Measurements from ENCODE around the gene PP2D1.

Gene PP2D1

DNA sequence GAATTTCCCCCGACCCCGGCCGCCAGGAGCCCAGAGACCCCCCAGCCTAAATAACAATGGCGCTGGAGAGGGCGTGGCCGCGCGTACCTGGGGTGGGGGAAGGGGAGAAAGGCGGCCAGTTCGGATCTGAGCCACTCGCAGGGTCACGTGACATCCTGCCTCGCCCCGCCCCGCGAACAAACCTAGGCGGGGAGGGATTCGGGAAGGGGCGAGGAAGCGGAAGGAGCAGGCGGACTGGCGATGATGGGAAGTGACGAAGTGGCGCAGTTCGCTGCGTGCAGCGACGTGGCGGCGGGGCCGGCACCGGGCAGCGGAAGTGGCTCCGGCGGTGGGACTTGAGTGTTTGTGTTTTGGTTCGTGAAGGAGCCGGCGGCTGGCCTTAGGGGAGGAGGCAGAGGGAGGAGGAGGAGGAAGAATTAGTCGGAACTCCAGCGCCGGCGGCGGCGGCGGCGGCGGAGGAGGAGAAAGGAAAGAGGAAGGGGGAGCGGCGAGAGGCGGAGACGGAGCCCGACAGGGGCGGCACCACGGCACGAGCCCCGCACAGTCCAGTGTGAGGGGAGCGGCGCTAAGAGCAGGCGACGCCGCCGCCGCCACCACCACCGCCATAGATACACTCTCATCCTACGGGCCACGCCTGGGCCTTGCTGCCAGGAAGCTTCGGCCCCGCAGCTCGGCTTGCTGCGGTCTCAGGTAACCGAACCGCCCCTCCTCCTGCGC lies 65.1 kb downstream of the PP2D1 start, which contains the start of gene RAB5A:
Gene RAB5A, plus strand, starts transcription at position 266 of the 717 bp plus-strand sequence. CDS start 3,802 bp downstream, outside the sequence.
- H3K4me1 ChIP-seq, result peaks cover 15 to 48% (median 26%) of the 10 kb centered on the region in 10 experiments
- H3K4me2 ChIP-seq, result peak within 1 kb of the TSS; percentile 70 to 95 (median 86)
- H3K9me3 ChIP-seq (replicated peaks in 1 of 11), result peaks cover 0 to 3% (median 0%) of the 10 kb centered on the region in 11 experiments; a peak in 2 of 22 replicates
- no peak for TF ChIP-seq Cebpa-rat (IDR thresholded peaks at IDR 0.05)
- peaks cover 13 to 28% (median 17%) of the 10 kb centered on the region in 11 experiments for H3K36me3 ChIP-seq
- peak within 1 kb of the TSS; percentile 95 to 100 (median 98) for H3K4me3 ChIP-seq
- peak within 1 kb of the TSS; percentile 83 to 99 (median 91) for H3K27ac ChIP-seq
- no peaks in the 10 kb centered on the region for H3K27me3 ChIP-seq
- peaks cover 10 to 46% (median 35%) of the 10 kb centered on the region in 11 experiments; a peak in 18 of 22 replicates for H4K20me1 ChIP-seq
- H3K9ac ChIP-seq, result peak within 1 kb of the TSS; percentile 88 to 99 (median 91)

DNA sequence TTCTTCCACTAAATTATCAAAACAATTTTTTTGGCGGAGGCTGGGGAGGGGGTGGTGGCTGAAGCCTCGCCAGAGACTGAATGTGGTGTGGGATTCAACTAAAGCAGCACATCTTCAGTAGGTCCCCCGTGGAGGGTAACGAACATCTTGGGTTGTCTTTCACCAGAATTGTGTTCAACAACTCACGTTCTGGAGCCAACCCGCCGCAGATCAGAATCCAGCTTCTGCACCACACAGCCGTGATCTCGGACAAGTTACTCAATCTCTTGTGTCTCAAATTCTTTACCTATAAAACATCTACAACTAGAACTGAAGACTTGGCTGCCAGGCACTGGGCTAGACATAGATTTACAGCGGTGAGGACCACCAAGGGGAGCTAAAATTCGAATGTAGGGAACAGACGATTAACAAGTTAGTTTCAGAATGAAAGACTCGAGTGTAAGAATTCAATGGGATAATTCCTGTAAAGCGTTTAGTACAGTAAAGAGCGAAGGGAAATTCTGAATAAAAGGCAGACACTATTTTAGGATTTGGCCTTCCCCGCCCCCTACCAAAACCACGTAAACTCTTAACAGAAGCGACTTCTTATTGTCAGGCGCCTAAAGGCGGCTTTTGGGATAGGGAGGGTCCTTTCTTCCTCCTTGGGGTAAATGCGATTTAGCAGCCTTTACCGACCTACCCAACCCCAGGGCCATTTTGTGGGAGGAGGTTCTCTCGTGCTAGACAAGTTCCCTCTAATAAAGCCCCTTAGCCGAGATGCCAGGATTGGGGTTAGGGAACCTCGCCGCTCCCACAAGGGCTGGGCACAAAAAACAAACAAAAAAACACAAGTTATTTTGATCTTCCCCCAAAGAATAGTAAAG lies 65.9 kb downstream of the PP2D1 start:
- Histone ChIP-seq H3K4me2 (peak overlapping the region; percentile 59 to 88 (median 79)), H3K4me3 (peak overlapping the region; percentile 95 to 100 (median 98)), H3K9ac (peak overlapping the region; percentile 88 to 99 (median 91)), H4K20me1 (peaks cover 10 to 38% (median 28%) of the 10 kb centered on the region in 11 experiments; a peak in 18 of 22 replicates), H3K9me3 (replicated peaks in 1 of 11) (peaks cover 0 to 3% (median 0%) of the 10 kb centered on the region in 11 experiments; a peak in 2 of 22 replicates), H3K27me3 (no peaks in the 10 kb centered on the region), H3K27ac (peak overlapping the region; percentile 83 to 99 (median 91)), H3K4me1 (peaks cover 15 to 40% (median 25%) of the 10 kb centered on the region in 10 experiments), H3K36me3 (peaks cover 6 to 20% (median 10%) of the 10 kb centered on the region in 11 experiments; a peak in 16 of 22 replicates)
- no peak for TF ChIP-seq Cebpa-rat (IDR thresholded peaks at IDR 0.05)

DNA sequence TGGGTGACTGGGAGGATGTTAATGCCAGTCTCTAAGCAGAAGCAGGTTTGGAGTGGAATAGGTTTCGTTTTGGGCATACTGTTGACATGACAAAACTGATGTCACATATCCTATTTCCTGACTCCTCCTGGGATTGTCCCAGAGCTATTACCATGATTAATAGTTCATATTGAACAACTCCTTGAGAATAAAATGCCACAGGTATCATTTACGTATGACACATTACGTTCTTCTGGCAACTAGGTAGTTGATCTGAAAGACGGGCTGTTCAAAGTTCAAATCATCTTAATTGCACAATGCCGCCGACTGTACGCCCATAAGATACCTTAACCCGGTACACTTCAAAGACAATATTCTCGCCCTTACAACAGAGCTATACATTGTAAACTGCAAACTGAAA lies 66.5 kb downstream of the PP2D1 start:
- peaks cover 15 to 33% (median 25%) of the 10 kb centered on the region in 10 experiments for H3K4me1 ChIP-seq
- H3K27ac ChIP-seq, result no peak overlapping the region
- no peak overlapping the region for H3K9ac ChIP-seq
- peaks cover 10 to 33% (median 21%) of the 10 kb centered on the region in 11 experiments; a peak in 18 of 22 replicates for H4K20me1 ChIP-seq
- H3K9me3 ChIP-seq (replicated peaks in 1 of 11), result peaks cover 0 to 3% (median 0%) of the 10 kb centered on the region in 11 experiments; a peak in 2 of 22 replicates
- 0 out of 20 replicates have a peak overlapping the region, but pooled peaks of 1 of the 10 experiments have one; percentile 100 for H3K4me3 ChIP-seq
- TF ChIP-seq Cebpa-rat (IDR thresholded peaks at IDR 0.05), result no peak
- H3K4me2 ChIP-seq, result peak overlapping the region in 8 of 11 experiments; percentile 59 to 88 (median 78); a peak in 9 of 22 replicates
- no peaks in the 10 kb centered on the region for H3K27me3 ChIP-seq
- peaks cover 0 to 14% (median 3%) of the 10 kb centered on the region in 11 experiments; a peak in 11 of 22 replicates for H3K36me3 ChIP-seq

DNA sequence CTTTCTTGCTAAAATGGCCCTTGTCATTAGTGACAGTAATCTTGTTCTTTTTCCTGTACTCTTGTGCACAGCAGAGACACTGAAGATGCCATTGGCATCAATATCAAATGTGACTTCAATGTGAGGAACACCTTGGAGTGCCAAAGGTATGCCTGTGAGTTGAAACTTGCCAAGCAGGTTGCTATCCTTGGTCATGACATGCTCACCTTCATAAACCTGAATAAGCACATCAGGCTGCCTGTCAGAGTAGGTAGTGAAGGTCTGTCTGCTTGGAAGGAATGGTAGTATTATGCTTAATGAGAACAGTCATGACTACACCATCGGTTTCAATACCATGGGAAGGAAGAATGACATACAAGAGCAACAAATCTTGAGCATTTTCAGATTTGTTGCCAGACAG lies 71.4 kb downstream of the PP2D1 start:
- Histone ChIP-seq H3K36me3 (no peaks in the 10 kb centered on the region), H3K27ac (no peak overlapping the region), H3K9me3 (replicated peaks in 1 of 11) (peaks cover 0 to 3% (median 0%) of the 10 kb centered on the region in 11 experiments; a peak in 2 of 22 replicates), H3K9ac (no peak overlapping the region), H3K27me3 (no peaks in the 10 kb centered on the region), H3K4me3 (no peak overlapping the region), H3K4me1 (peaks cover 0 to 4% (median 0%) of the 10 kb centered on the region in 10 experiments; a peak in 2 of 20 replicates), H4K20me1 (no peaks in the 10 kb centered on the region), H3K4me2 (no peak overlapping the region)
- no peak for TF ChIP-seq Cebpa-rat (IDR thresholded peaks at IDR 0.05)

DNA sequence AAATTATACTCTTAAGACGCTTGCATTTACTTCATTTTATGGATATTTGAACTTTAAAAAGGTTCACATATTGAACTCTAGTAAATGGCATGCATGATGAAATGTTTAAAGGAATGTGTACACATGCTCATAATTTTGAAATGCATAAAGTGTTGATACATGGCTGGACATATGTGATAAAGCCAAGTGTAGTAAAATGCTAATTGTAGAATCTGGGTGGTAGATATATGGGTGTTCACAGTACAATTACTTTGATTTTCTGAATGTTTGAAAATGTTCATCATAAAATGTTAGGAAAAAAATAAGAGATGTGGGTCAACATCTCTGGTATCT lies 73.8 kb downstream of the PP2D1 start:
- Histone ChIP-seq H3K4me2 (no peak overlapping the region), H3K27ac (no peak overlapping the region), H3K9me3 (replicated peaks in 1 of 11) (peaks cover 0 to 3% (median 0%) of the 10 kb centered on the region in 11 experiments; a peak in 1 of 22 replicates), H3K4me1 (peaks cover 0 to 2% (median 0%) of the 10 kb centered on the region in 10 experiments; a peak in 2 of 20 replicates), H3K36me3 (no peaks in the 10 kb centered on the region), H3K4me3 (no peak overlapping the region), H3K9ac (no peak overlapping the region), H4K20me1 (no peaks in the 10 kb centered on the region), H3K27me3 (no peaks in the 10 kb centered on the region)
- no peak for TF ChIP-seq Cebpa-rat (IDR thresholded peaks at IDR 0.05)

DNA sequence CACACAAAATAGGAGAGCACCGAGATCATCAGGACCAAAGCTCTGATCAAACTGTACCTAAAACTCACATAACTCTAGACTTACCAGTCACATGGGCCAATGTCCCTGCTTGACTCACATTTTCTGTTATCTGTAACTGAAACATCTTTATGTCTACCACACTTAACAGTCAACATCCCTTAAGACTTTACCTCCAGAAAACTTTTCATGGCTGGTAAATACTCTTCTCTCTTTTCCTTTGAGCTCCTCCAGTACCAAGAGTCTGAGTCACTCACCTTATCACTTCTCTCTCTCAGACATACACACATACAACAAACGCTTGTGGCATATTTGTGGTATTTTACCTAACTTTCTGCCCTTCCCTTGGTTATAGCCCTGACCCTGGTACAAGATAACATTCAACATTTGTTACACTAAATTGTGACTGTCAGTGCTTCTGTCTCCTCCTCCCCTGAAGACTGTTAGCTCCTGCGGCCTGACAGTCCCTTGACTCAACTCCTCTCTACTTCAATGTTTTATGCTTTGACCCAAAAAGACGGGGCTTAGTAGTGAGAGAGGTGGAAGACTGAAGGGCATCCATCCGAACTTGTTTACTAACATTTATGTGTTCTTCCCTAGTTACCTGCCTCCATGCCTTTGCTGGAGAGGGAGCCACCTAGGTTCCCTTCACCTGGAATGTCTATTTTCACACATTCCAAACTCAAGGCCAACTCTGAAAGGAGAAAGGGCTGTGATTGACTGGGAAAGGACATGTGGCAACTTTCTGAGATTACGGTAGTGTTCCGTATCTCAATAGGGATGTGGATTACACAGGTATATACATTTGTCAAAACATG lies 74.4 kb downstream of the PP2D1 start:
- H3K27ac ChIP-seq, result no peak overlapping the region
- H3K9ac ChIP-seq, result no peak overlapping the region
- H4K20me1 ChIP-seq, result no peaks in the 10 kb centered on the region
- peaks cover 0 to 2% (median 0%) of the 10 kb centered on the region in 11 experiments; a peak in 1 of 22 replicates for H3K9me3 ChIP-seq (replicated peaks in 1 of 11)
- no peaks in the 10 kb centered on the region for H3K36me3 ChIP-seq
- no peak overlapping the region for H3K4me2 ChIP-seq
- no peaks in the 10 kb centered on the region for H3K27me3 ChIP-seq
- TF ChIP-seq Cebpa-rat (IDR thresholded peaks at IDR 0.05), result no peak
- peaks cover 0 to 8% (median 0%) of the 10 kb centered on the region in 10 experiments; a peak in 6 of 20 replicates for H3K4me1 ChIP-seq
- H3K4me3 ChIP-seq, result no peak overlapping the region
